Stimulated activated CD8-positive, alpha-beta memory T cell treated with anti-CD3 and anti-CD28 coated beads, Interleukin-15, amount 100 ng/mL, for 24 hours (primary cell): ENCODE data around the gene FASTKD3.

Experiments
- DNase-seq: peaks from one replicate; pipeline ENCODE4 v3.0.0-alpha.2; 2020; ENCODE audit warnings: low read depth

Gene FASTKD3

DNA sequence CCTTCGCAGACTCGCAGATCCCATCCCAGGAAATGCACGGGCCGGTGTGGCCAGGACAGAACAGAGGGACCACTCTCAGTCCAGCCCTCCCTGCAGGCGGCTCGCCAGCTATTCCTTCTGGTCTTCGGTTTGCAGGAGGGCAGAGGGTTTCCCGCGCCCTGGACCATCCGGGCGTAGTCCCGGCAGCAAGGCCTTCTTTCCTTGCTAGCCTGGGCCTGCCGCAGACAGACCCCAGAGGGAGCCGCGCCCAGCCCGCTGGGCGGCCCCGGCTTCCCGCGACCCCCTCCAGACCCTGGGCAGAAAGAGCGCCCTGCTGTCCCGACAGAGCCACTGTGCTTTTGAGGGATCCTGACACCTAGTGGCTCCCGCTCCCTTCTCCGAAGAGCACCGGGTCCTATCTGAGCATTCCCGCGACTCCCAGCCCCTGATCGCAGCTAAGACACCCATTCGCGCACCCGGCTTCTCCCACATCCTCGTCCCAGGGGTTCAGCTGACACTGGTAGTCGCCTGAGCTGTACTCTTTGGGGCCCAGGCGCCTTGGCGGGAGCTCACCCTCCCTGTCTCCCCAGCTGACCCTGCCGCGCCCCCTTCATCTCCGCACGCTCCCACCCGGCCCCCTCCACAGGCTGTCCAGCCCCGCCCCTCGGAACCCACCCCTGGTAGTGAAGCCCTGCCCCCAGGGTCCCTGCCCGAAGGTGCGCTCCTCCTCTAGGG is 19.0 kb downstream of the FASTKD3 start:
- DNase-seq: no peak

DNA sequence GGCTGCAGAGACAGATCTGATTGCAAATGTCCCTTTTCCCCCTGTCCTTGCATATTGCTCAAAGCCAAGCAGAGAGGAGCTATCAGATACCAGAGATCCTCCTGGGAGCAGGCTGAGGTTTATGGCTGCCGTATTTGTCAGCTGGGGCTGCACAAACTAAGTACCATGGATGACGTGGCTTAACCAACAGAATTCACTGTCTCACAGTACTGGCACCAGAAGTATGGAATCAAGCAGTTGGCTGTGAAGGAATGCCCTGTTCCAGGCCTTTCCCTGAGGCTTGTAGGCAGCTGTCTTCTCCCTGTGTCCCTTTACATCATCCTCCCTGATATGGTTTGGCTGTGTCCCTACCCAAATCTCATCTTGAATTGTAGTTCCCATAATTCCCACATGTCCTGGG is 20.5 kb downstream of the FASTKD3 start:
- no peak for DNase-seq

DNA sequence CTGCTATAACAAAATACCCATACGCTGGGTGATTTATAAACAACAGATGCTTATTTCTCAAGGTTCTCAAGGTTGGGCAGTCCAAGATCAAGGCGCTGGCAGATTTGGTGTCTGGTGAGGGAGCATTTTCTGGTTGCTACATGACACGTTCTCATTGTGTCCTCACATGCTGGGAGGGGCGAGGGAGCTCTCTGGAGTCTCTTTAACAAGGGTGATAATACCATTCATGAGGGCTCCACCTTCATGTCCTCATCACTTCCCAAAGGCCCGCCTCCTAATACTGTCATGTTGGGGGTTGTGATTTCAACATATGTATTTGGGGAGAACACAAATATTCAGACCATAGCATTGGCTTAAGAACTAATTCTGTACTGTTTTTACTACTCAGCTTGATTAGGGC is 22.5 kb downstream of the FASTKD3 start:
- DNase-seq: no peak

DNA sequence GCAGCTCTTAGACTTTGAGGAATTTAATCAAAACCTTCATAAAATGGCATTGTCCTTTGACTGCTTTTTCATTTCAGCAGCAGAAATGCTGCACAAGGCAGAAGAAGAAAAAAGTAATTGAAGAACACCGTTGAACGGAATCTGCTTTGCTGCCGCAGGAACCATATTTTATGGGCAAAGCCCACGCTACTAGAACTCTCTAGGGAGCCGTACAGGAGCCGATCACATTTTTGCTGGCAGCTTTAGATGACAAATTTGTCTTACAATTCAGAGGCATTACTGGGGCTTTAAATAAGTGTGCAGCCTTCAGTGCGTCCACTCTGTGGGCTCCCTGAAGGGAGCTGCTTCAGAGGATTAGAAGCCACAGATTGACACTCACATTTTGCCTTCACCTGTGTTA is 23.3 kb downstream of the FASTKD3 start:
- no peak for DNase-seq

DNA sequence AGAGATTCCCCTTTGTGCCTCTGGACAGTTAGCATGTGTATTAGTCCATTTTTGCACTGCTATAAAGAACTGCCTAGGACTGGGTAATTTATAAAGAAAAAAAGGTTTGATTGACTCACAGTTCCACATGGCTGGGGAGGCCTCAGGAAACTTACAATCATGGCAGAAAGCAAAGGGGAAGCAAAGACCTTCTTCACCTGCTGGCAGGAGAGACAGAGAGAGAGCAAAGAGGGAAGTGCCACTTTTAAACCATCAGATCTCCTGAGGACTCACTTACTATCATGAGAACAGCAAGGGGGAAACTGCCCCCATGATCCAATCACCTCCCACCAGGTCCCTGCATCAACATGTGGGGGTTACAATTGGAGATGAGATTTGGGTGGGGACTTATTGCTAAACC is 23.9 kb downstream of the FASTKD3 start:
- DNase-seq: no peak

DNA sequence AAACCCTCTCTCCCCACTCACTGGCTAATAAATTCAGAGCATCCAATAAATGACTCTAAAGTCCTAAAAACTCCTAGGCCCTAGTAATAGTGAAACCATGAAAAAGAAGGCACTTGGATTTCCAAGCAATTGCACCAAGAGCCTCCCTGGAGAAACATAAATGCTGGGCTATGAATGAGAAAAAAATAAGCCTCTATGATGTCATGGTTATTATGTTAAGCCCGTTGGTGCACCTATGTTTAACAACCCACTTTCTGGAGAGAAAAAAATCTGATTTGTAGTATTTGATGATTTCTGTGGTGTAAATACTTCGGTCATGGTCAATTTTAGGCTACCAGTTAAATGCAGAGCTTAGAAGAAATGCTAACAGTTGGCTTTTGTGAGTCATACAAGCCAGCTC is 26.3 kb downstream of the FASTKD3 start:
- DNase-seq: no peak

DNA sequence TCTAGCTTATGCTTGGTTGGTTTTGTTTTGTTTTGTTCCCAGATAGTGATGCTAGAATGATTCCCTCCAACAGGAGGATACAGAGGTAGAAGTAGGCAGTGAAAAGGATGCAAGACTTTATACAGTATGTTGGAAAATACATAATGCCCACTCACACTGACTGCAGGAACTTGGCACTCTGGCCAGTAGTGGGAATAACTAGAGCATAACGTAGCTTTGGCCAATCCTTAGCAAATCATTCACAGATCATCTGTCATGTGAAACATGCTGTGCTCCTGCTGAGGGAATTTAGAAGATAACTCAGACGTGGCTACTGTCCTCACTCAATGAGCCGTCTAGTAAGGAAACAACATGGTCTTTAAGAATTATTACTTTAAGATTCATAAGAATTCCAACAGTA is 31.4 kb downstream of the FASTKD3 start:
- DNase-seq: no peak

DNA sequence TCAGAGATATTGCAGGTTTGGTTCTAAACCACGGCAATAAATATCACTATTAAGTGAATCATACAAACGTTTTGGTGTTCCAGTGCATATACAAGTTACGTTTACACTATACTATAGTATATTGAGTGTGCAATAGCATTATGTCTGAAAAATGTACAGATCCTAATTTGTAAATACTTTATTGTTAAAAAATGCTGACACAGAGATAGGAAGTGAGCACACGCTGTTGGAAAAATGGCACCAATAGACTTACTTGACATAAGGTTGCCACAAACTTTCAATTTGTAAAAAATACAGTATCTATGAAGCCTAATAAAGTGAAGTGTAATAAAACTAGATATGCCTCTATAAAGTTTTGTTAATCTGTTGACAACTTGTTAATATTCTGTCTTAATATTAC is 33.8 kb downstream of the FASTKD3 start:
- DNase-seq: no peak

DNA sequence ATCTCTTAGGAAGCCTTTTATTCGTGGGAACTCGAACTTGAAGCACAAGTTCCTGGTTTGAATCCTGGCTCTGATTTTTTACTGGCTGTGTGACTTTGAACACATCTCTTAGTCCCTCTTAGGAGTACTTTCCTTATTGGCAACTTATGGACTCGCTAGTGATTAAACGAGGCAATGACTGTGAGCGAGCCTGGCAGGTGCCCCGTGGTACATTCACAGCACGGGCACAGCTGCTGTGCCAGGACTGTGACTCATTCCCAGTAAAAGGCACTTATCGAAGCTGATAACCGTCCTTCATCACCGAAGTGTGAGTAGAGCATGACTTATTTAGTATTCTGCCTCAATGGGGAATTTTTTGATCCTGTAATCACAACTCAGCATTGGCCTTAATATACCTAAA is 40.6 kb downstream of the FASTKD3 start:
- no peak for DNase-seq

DNA sequence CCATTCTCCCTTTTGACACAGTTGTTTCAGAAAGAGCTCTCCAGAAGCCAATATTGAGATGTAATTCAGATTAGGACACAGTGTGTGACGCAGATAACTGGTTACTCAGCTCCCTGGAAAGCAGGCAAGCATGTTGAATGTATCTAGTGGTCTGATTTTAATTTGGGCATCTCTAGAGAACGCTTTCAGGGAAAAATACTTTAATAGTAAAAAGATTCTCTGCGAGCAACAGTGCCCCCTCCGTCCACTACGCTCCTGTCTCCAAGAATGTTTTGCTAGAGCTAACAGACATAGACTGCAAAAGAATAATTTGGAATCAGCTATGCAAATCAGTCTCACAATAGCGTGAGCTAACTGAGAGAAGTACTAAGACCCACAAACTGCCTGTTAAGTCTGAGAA is 41.2 kb downstream of the FASTKD3 start:
- DNase-seq: no peak

DNA sequence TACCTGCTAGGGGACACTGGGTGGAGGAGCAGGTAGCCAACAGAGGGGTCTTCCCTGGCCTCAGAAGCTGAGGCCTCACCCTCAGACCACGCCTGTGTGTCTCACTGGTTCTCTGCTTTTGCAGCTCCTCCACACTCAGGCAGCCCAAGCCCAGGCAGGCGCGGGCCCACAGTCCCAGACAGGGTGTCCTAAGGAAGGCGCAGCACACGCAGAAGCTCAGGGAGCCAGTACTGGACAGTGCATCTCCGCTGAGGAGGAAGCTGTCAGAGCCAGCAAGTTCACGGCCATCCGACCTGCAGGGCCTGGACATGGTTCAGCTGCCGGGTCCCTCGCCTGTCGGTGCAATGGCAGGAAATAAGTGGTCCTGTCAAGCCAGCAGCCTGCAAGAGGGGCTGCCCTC is 43.2 kb downstream of the FASTKD3 start:
- DNase-seq: no peak

DNA sequence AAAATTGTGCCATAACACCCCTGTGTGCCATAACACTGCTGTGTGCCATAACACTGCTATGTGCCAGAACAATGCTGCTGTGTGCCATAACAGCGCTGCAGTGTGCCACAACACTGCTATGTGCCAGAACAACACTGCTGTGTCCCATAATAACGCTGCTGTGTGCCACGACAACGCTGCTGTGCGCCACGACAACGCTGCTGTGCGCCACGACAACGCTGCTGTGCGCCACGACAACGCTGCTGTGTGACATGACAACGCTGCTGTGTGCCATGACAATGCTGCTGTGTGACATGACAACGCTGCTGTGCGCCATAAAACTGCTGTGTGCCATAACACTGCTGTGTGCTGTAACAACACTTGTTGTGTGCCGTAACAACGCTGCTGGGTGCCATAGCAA is 43.8 kb downstream of the FASTKD3 start:
- no peak for DNase-seq

DNA sequence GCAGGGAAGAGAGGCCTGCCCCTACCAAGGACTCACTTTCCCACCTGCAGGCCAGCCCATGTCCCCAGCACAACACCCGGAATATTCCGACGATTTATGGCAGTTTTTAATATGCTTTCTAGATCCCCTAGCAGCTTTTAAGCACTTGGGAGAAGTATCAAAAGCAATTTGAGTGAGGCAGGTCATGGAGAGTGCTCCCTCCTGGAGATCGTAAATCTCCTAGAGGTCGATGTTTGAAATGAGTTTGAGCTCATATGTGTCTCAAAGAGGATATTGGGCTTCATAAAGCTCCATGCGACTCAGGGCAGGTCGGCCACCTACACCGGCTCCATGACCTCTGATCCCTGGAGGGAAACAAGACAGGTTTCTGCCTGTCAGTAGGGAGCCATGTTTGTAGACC is 45.2 kb downstream of the FASTKD3 start:
- DNase-seq: no peak

DNA sequence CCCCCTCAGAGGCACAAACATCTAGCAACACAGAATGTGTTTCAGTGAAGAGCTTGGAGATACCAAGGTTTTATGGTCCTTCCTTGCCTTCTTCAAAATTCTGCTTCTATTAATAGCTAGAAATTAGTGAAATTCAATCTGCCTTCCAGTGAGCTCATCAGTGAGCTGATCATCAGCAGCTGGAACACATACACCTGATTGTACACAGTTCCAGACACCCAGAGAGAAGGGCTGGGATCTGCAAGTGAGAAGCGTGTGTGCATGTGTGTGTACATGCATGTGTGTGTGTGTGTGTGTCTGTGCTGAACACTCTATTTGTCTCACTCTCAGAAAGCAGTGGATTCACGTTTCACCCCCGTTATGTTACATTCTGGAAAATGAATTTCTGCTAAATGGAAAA is 46.4 kb downstream of the FASTKD3 start:
- no peak for DNase-seq

DNA sequence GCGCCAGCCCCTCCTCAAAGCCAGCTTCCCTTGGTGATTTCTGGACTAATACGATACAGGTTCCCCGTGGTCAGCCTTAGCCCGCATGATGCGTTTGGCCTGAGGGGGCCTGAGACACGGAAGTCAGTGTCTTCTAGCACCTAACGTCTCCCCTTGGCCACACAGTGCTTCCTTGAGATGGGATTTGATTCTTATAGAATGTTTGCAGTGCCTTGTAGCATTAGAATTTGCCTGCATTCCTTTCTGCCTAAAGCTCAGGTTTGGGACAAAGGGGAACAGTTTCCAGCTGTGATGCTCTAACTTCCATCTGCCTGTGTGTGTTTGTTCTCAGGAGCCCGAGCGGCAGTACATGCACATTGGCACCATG is 52.3 kb downstream of the FASTKD3 start:
- DNase-seq: no peak

DNA sequence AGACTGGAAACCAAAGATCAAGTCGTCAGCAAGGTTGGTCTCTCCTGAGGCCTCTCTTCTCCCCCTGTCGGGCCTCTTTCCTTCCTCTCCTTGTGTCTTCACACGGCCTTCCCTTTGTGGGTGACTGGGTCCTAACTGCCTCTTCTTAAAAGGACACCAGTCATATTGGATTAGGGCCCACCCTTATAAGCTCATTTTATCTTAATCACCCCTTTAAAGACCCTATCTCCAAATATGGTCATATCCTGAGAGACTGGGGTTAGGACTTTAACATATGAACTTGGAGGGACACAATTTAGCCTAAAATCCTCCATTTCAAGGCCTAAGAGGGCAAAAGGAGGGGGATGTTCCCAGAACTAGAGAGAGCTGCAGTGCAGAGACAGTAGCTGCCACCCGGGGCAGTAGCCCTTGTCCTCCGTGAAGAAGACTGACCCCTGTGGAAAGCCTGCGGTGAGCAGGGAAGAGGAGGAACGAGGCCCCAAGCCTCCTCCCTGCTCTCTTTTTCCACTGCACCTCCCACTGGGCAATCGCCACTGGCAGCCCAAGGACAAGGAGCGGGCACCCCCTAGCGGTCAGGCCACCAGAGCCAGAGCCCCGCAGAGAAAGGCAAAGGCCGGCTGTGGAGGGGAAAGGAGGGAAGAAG is 52.8 kb downstream of the FASTKD3 start:
- DNase-seq: peak; percentile 40

DNA sequence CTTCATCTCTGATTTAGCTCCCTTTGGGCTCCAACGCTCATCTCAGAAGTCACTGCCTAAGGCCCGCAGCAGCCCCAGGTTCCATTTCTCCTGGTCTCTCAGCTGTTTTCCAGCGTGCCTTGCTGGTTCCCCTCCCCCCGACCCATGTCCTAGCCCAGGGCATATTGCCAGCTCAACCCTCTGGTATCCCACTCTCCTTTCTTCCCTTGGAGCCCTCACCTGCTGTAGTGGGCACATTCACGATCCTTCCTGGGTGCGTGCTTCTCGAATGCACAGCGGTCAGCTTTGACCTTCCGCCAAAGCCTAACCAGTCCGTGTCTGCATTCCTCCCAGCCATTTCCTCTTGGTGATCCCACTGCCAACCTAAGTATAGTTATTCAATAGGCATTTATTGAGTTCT is 54.0 kb downstream of the FASTKD3 start:
- no peak for DNase-seq

DNA sequence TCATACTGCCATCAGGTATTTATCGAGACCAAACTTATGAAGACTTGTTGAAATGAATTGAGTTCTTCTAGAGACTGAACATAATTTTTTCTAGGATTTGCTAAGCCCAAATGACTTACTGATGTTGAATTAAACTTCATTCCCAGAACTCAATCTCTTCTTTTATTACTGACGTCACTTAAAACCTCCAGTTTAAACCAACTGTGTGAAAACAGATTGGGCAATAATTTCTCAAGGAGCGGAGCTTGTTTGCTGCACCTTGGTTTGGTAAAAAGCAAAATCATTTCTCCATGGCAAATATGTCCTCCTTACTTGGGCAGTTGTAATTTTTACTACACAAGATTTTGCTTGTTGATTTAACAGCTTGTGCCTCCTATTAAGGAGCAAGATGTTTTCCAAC is 55.3 kb downstream of the FASTKD3 start:
- DNase-seq: no peak

DNA sequence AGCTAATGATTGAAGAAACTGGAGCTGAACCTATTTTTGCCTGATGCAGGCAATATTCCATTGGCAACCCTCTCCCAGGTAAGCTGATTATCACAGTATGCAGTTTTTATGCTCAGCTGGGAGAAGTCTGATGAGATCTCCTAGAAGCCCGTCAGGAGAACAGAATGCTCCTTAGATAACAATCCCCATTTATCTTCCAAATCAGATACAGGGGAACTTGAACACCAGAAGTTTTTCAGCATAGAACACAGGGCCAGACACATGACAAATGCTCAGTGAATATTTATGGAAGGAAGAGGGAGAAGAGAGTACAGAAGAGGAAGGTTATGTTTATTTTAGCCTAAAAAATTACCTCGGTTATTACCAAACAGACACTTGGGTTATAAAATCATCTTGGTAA is 55.8 kb downstream of the FASTKD3 start:
- no peak for DNase-seq

DNA sequence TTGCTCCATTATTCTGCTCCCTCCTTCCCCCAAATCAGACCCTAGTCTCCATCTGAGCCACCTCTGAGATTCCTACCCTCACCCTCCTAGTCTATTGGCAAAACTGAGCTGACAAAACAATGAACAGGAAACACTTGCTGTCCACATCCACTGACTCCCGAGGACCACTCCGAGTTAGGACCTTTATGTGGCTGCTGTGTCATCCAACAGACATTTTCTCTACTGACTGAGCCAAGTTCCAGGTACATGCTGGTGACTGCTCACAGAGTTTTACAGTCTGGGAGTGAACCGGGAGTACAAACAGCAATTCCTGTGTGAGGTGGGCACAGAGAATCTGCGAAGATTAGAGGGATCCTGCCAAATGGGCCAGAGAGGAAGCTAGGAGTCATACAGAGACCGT is 57.1 kb downstream of the FASTKD3 start:
- DNase-seq: no peak
